Progenitor cell of endocrine pancreas (in vitro differentiated cells): ENCODE data around the gene ORC3. TPM values are rescaled to one million over a fixed set of nuclear protein-coding genes. Genes with fewer than 3 reads are reported as not detected.

Experiments
- DNase-seq: peaks from one replicate; pipeline ENCODE4 v3.0.0; 2021; ENCODE audit warnings: low spot score; ENCODE audit not compliant: unreplicated experiment
- H3K27ac Mint-ChIP-seq: 2 replicates; pipeline ENCODE4 v1.8.0; 2021; ENCODE audit warnings: mild to moderate bottlenecking, moderate library complexity, mixed read lengths
- H3K27me3 Mint-ChIP-seq: 2 replicates; pipeline ENCODE4 v1.8.0; 2021; ENCODE audit warnings: mixed read lengths
- H3K36me3 Mint-ChIP-seq: 2 replicates; pipeline ENCODE4 v1.8.0; 2022; ENCODE audit warnings: mixed read lengths; ENCODE audit not compliant: insufficient read depth
- H3K4me1 Mint-ChIP-seq: 2 replicates; pipeline ENCODE4 v1.8.0; 2021; ENCODE audit warnings: low read depth, mixed read lengths
- H3K4me3 Mint-ChIP-seq: 2 replicates; pipeline ENCODE4 v1.8.0; 2021; ENCODE audit warnings: low read depth, mild to moderate bottlenecking, moderate library complexity, mixed read lengths
- H3K9me3 Mint-ChIP-seq: 2 replicates; pipeline ENCODE4 v1.8.0; 2021; ENCODE audit warnings: low read depth, mixed read lengths
- CTCF ChIP-seq: fragments of 200-600 bp; sonication (generic); IDR thresholded peaks from one replicate; pipeline ENCODE4 v1.5.0; 2021; ENCODE audit warnings: antibody characterized with exemption, mild to moderate bottlenecking; ENCODE audit not compliant: unreplicated experiment
- total RNA-seq: library from RNA; stranded (reverse); gene quantifications from 2 replicates; pipeline ENCODE4 v1.2.1, GENCODE V29; 2021

ORC3 gene
- total RNA-seq, 1 donor from 2014 or later = 31.6 TPM

DNA sequence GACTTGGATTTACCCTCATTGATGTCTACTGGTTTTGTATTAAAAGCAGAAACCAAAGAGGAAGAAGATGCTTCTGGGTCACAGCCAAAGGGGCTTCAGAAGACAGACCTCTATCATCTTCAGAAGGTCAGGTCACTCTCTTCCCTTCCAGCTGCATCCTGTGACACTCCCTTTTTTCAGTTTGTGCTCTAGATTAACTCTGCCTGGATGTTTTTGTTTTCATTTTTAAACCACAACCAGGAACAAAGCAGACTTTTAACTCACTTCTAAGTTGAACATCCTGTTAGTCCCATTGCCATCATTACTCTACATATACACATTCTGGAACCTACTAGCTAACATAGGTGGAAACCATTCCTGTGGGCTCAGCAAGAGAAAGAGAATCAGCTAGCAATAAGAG, 66.9 kb downstream of the ORC3 start:
- no peaks in the 10 kb centered on the region for H3K4me1 Mint-ChIP-seq
- no peak overlapping the region for H3K27ac Mint-ChIP-seq
- no peak for TF ChIP-seq CTCF
- no peak for DNase-seq
- peaks cover 19% of the 10 kb centered on the region for H3K36me3 Mint-ChIP-seq
- no peaks in the 10 kb centered on the region for H3K27me3 Mint-ChIP-seq
- H3K9me3 Mint-ChIP-seq = no peaks in the 10 kb centered on the region
- no peak overlapping the region for H3K4me3 Mint-ChIP-seq

DNA sequence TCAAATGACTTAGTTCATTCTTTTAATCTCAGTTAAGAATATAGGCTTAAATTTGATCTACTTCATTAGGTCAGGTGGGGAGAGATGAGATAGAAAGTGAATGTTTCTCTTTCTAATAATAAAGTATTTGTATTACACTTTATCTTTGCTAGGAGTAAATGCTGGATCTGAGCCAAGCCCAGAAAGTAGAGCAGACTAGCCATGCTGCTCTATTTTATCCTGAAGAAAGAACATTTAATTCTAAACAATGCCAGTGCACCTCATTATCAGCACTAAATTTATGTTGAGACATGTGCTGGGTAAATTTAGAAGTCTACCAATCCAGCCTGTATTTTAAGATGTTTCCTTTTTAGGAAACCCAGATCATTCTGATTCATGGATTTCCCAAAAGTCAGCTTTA, 68.6 kb downstream of the ORC3 start:
- H3K27me3 Mint-ChIP-seq = no peaks in the 10 kb centered on the region
- DNase-seq = no peak

GRCh38 chr6:87660226-87660911, 70.4 kb downstream of the ORC3 start:
- DNase-seq = no peak
- Mint-ChIP-seq H3K27me3 (no peaks in the 10 kb centered on the region), H3K4me1 (no peaks in the 10 kb centered on the region), H3K36me3 (peaks cover 9% of the 10 kb centered on the region), H3K4me3 (no peak overlapping the region), H3K9me3 (no peaks in the 10 kb centered on the region), H3K27ac (no peak overlapping the region)
- no peak for TF ChIP-seq CTCF

More for the DNA sequence above, 68.6 kb downstream of the ORC3 start:
- Mint-ChIP-seq H3K27ac (no peak overlapping the region), H3K4me1 (no peaks in the 10 kb centered on the region), H3K36me3 (peaks cover 16% of the 10 kb centered on the region), H3K9me3 (no peaks in the 10 kb centered on the region), H3K4me3 (no peak overlapping the region)
- no peak for TF ChIP-seq CTCF

GRCh38 chr6:87661016-87661415, 71.1 kb downstream of the ORC3 start:
- no peak for DNase-seq
- no peak for TF ChIP-seq CTCF
- Mint-ChIP-seq H3K4me3 (no peak overlapping the region), H3K27me3 (no peaks in the 10 kb centered on the region), H3K4me1 (no peaks in the 10 kb centered on the region), H3K36me3 (peaks cover 9% of the 10 kb centered on the region), H3K27ac (peak overlapping the region; percentile 87), H3K9me3 (no peaks in the 10 kb centered on the region)

DNA sequence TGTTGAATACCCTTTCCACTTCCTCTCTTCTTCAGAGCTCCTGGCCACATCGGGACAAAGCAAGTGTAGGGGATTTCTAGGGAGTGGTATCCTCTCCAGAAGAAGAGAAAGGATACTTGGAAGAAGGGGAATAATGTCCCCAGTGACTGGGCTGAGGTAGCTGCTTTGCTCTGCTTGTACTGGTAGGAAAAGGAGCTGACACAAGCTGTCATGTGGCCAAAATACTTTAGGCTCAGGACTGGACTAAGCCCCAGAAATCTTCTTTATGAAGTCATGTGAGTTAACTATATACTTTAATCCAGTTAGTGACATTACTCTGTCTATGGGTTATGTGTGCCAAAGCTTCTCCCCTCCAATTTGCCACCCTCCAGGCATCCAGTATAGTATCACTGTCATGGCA, 71.6 kb downstream of the ORC3 start:
- no peak overlapping the region for H3K4me3 Mint-ChIP-seq
- no peaks in the 10 kb centered on the region for H3K27me3 Mint-ChIP-seq
- DNase-seq = no peak
- no peaks in the 10 kb centered on the region for H3K9me3 Mint-ChIP-seq
- peaks cover under 1% of the 10 kb centered on the region for H3K4me1 Mint-ChIP-seq
- H3K27ac Mint-ChIP-seq = peak overlapping the region; percentile 87
- H3K36me3 Mint-ChIP-seq = peaks cover 9% of the 10 kb centered on the region
- TF ChIP-seq CTCF = no peak
